Measurements from ENCODE around the gene PLCE1.

The PLCE1 gene

GRCh38 chr10:94025806-94026205 is 32.1 kb downstream of the PLCE1 start:
- DNase-seq: no peak

- no peak for DNase-seq
These were observed 33.5 kb downstream of the PLCE1 start for GRCh38 chr10:94027197-94027596.

DNA sequence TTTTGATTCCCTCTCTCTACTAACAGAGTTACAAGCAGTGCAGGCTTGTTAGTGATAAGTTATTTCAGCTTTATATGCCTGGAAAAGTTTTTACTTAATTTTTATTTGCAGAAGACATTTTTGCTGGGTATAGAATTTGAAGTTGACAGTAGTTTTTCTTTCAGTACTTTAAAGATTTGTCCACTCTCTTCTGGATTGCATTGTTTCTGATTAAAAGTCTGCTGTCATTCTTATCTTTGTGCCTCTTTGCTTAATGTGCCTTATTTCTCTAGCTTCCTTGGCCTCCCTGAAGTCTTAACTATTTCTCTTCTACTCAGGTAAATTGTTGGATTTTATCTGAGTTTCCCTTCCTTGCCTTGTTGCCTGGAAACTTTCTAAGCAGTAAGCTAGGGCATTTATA is 36.2 kb downstream of the PLCE1 start:
- DNase-seq: no peak

GRCh38 chr10:94035982-94036765 is 42.4 kb downstream of the PLCE1 start:
- no peak for DNase-seq

DNA sequence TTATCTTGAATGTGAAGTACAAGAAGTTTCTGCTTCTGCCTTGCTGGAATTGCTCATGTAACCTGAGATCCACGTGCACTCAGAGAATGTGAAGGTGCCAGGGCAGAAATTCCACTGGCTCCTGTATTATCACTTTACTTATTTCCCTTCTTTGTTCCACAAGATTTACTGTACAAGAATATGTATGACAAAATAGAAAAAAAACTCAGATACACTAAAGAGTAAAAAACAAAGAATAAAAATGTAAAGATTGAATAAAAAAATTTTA is 43.0 kb downstream of the PLCE1 start:
- no peak for DNase-seq

DNA sequence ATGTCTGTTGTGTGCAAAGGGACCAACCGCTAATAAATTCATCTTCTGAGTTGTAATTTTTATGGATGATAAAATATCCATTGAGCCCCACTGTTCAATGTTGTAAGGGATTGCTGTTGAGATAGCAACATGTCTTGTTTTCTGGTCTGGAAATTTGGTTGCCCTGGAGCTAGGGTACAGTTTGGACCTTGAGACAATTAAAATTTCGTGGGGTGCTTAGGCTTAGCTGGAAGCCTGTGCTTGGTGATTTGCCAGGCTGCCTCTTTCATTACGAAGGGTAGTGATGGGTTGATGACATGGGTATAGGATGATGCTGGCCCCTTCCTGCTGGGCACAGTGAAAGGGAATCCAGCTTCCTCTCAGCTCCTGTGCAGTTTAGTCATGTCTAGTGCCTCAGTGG is 43.6 kb downstream of the PLCE1 start:
- DNase-seq: no peak

GRCh38 chr10:94038024-94038423 is 44.3 kb downstream of the PLCE1 start:
- no peak for DNase-seq

GRCh38 chr10:94041206-94041605 is 47.5 kb downstream of the PLCE1 start:
- DNase-seq: no peak

- DNase-seq: no peak
These were observed 48.5 kb downstream of the PLCE1 start for GRCh38 chr10:94042001-94042833.

GRCh38 chr10:94042834-94043175 is 49.1 kb downstream of the PLCE1 start:
- DNase-seq: no peak
